GM18868 (cell line): ENCODE measurements around the gene XCR1.
A peak's percentile ranks its signal among the peaks of the same experiment; 100 is the strongest.
"Not testable (repeated sequence)": the region's sequence is repeated elsewhere in the genome, so short reads cannot be mapped to it uniquely, and the experiment has no call there.

Source experiments
- ATAC-seq: cut with Tn5 transposase; IDR thresholded peaks from one replicate; pipeline ENCODE4 v1.9.1; 2021; ENCODE audit warnings: mild to moderate bottlenecking, moderate library complexity; ENCODE audit not compliant: unreplicated experiment

The XCR1 gene

GRCh38 chr3:46027021-46027705 is at the start of gene XCR1:
Gene XCR1 (minus strand): TSS chr3:46027483. CDS start chr3:46021947, 5,536 bp downstream.
- no peak for ATAC-seq

GRCh38 chr3:46076606-46077005 is 49.3 kb upstream of the XCR1 start:
- ATAC-seq = no peak

- ATAC-seq = no peak
These were observed 48.5 kb upstream of the XCR1 start for GRCh38 chr3:46075816-46076215.

- no peak for ATAC-seq
These were observed 44.1 kb upstream of the XCR1 start for GRCh38 chr3:46071222-46071858.

GRCh38 chr3:46070595-46071093 is 43.4 kb upstream of the XCR1 start:
- ATAC-seq = no peak

- no peak for ATAC-seq
These were observed 41.2 kb upstream of the XCR1 start for GRCh38 chr3:46068501-46068900.

- no peak for ATAC-seq
These were observed 40.1 kb upstream of the XCR1 start for GRCh38 chr3:46067401-46067800.

GRCh38 chr3:46065750-46066256 is 38.5 kb upstream of the XCR1 start:
- no peak for ATAC-seq

GRCh38 chr3:46065294-46065705 is 38.0 kb upstream of the XCR1 start:
- peak; percentile 89 for ATAC-seq

- ATAC-seq = no peak
These were observed 35.4 kb upstream of the XCR1 start for GRCh38 chr3:46062679-46063078.

GRCh38 chr3:46061887-46062286 is 34.6 kb upstream of the XCR1 start:
- ATAC-seq = no peak

GRCh38 chr3:46061108-46061720 is 33.9 kb upstream of the XCR1 start:
- no peak for ATAC-seq

- ATAC-seq = no peak
These were observed 33.3 kb upstream of the XCR1 start for GRCh38 chr3:46060551-46060950.

GRCh38 chr3:46059432-46059831 is 32.1 kb upstream of the XCR1 start:
- peak; percentile 68 for ATAC-seq

GRCh38 chr3:46058981-46059380 is 31.7 kb upstream of the XCR1 start:
- ATAC-seq = peak; percentile 31

GRCh38 chr3:46057716-46058115 is 30.4 kb upstream of the XCR1 start:
- ATAC-seq = no peak

GRCh38 chr3:46056686-46057085 is 29.4 kb upstream of the XCR1 start:
- no peak for ATAC-seq

GRCh38 chr3:46053761-46054515 is 26.7 kb upstream of the XCR1 start:
- ATAC-seq = not testable (repeated sequence)

GRCh38 chr3:46053265-46053664 is 26.0 kb upstream of the XCR1 start:
- ATAC-seq = not testable (repeated sequence)

GRCh38 chr3:46052531-46052930 is 25.2 kb upstream of the XCR1 start:
- ATAC-seq = no peak

- ATAC-seq = no peak
These were observed 21.8 kb upstream of the XCR1 start for GRCh38 chr3:46049093-46049492.
